ENCODE results near the gene MDFI. TPM values are rescaled to one million over a fixed set of nuclear protein-coding genes. Genes with fewer than 3 reads are reported as not detected.

The MDFI gene
- total RNA-seq, 1 donor from 2014 or later, result 11.0 TPM

DNA sequence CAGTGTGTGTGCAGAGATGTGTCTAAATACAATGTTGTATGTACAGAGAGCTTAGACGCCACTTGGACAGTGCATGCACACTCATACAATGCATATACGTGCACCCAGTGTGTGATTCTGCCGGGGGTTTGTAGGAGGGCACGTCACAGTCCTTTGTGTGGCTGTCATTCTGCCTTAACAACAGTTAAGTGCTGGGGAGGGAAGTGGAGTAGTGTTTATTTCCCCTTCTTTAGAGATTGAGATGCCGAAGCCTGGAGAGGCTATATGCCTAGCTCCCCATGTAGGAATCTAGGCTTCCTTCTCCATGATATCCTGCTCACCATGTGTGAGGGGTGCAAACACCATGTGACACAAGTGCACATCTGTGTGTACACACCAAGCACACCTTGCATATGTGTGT, 38.2 kb downstream of the MDFI start:
- DNase-seq (no peak), ATAC-seq (no peak)
- Histone ChIP-seq H3K4me3 (no peak overlapping the region), H3K4me1 (no peaks in the 10 kb centered on the region), H3K36me3 (no peaks in the 10 kb centered on the region), H3K27ac (no peak overlapping the region), H3K9me3 (no peaks in the 10 kb centered on the region), H3K27me3 (no peaks in the 10 kb centered on the region)
- intact Hi-C loops (cut with DNase I), result no loop called here
- TF ChIP-seq, protein P1, sequence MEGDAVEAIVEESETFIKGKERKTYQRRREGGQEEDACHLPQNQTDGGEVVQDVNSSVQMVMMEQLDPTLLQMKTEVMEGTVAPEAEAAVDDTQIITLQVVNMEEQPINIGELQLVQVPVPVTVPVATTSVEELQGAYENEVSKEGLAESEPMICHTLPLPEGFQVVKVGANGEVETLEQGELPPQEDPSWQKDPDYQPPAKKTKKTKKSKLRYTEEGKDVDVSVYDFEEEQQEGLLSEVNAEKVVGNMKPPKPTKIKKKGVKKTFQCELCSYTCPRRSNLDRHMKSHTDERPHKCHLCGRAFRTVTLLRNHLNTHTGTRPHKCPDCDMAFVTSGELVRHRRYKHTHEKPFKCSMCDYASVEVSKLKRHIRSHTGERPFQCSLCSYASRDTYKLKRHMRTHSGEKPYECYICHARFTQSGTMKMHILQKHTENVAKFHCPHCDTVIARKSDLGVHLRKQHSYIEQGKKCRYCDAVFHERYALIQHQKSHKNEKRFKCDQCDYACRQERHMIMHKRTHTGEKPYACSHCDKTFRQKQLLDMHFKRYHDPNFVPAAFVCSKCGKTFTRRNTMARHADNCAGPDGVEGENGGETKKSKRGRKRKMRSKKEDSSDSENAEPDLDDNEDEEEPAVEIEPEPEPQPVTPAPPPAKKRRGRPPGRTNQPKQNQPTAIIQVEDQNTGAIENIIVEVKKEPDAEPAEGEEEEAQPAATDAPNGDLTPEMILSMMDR (IDR thresholded peaks at IDR 0.05), result no peak

DNA sequence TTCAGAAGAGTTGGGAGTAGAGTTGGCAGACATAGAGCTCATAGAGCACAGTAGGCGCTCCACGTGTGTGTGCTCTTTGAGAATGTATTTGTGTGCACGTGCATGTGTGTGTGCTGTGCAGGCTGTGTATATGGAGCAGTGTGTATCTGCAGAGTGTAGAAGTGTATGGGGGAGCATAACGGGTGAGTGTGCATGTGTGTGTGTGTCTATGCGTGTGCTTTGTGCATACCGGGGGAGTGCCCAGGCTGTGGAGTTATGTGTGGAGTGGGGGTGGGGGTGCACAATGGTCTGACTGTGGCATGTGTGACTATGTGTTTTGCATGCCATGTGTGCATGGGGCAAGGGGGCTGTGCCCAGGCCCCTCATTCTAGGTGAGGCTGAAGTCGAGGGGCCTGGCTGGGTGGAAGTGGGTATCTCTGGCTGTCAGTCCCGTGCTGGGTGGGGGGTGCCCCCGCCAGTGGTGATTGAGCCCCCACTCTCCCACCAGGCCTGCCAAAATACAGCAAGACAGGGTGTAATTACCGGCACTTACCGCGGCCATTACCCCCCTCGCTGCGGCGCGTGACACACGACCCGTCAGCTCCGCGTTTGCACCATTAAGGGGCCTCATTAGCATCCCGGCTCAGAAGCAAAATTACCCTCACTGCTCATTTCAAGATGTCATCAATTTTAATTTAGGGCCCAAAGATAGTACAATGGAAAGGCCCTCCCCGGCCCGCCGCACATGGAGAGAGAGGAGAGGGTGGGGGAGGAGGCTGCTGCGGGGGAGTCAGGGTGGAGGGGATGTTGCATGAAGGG, 39.1 kb downstream of the MDFI start:
- no peak overlapping the region for H3K4me3 ChIP-seq
- ATAC-seq, result no peak
- H3K27me3 ChIP-seq, result no peaks in the 10 kb centered on the region
- H3K36me3 ChIP-seq, result no peaks in the 10 kb centered on the region
- no peak for DNase-seq
- intact Hi-C loops (cut with DNase I), result no loop called here
- H3K4me1 ChIP-seq, result no peaks in the 10 kb centered on the region
- no peak overlapping the region for H3K27ac ChIP-seq
- H3K9me3 ChIP-seq, result no peaks in the 10 kb centered on the region
- TF ChIP-seq, protein P1 (IDR thresholded peaks at IDR 0.05), result no peak

GRCh38 chr6:41678511-41679084, 40.3 kb downstream of the MDFI start:
- ATAC-seq (no peak), DNase-seq (no peak)
- TF ChIP-seq, protein P1 (IDR thresholded peaks at IDR 0.05), result no peak
- H3K4me1 ChIP-seq, result peaks cover 11% of the 10 kb centered on the region
- no peaks in the 10 kb centered on the region for H3K36me3 ChIP-seq
- H3K27me3 ChIP-seq, result no peaks in the 10 kb centered on the region
- H3K9me3 ChIP-seq, result no peaks in the 10 kb centered on the region
- intact Hi-C loops (cut with DNase I), result no loop called here
- no peak overlapping the region for H3K4me3 ChIP-seq
- H3K27ac ChIP-seq, result no peak overlapping the region

DNA sequence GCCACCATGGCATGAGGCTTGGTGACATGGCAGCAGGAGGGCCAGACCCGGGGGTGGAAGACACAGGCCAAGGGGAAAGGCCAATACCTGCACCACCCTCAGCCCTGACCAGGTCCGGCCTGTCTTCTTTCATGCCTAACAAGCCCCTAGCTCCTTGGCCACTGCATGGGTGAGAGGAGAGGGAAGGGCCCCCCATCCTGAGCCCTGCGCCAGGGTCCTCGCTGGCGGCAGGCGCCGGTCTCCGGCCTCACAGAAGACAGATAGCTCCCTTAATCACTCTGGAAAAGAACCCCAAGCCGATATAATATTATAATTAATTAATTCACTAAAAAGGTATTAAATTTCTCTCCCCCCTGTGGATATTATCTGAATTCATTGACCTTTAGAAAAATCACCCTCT, 41.4 kb downstream of the MDFI start:
- H3K9me3 ChIP-seq, result no peaks in the 10 kb centered on the region
- DNase-seq, result no peak
- ATAC-seq, result no peak
- H3K36me3 ChIP-seq, result peaks cover 6% of the 10 kb centered on the region
- H3K27ac ChIP-seq, result no peak overlapping the region
- TF ChIP-seq, protein P1 (IDR thresholded peaks at IDR 0.05), result no peak
- intact Hi-C loops (cut with DNase I), result loop anchor here (5.0 to 10.0 kb wide), 3 partner anchors 77 to 312 kb away; no protein-coding TSS in a partner anchor
- H3K4me1 ChIP-seq, result peaks cover 11% of the 10 kb centered on the region
- no peaks in the 10 kb centered on the region for H3K27me3 ChIP-seq
- H3K4me3 ChIP-seq, result no peak overlapping the region

GRCh38 chr6:41680182-41680965, 42.1 kb downstream of the MDFI start:
- Histone ChIP-seq H3K27ac (no peak overlapping the region), H3K9me3 (no peaks in the 10 kb centered on the region), H3K4me1 (peaks cover 11% of the 10 kb centered on the region), H3K36me3 (peaks cover 13% of the 10 kb centered on the region), H3K27me3 (no peaks in the 10 kb centered on the region), H3K4me3 (no peak overlapping the region)
- intact Hi-C loops (cut with DNase I), result loop anchor here (5.0 to 10.0 kb wide), 3 partner anchors 78 to 313 kb away; no protein-coding TSS in a partner anchor
- TF ChIP-seq, protein P1 (IDR thresholded peaks at IDR 0.05), result no peak
- ATAC-seq (no peak), DNase-seq (no peak)
